Naive thymus-derived CD4-positive, alpha-beta T cell (primary cell): ENCODE measurements around the gene SYTL3. TPM values are rescaled to one million over a fixed set of nuclear protein-coding genes. Genes with fewer than 3 reads are reported as not detected.

ENCODE experiments used
- ATAC-seq: fragments of 150-1000 bp; cut with Tn5 transposase; 2 replicates; pipeline ENCODE4 v1.10.0; 2021; ENCODE audit warnings: mild to moderate bottlenecking, moderate library complexity
- CTCF ChIA-PET: fragments of 350-600 bp; sonication (Branson Sonifier 250); formaldehyde crosslinking; loops from one replicate; lab custom pipeline; 2021; ENCODE audit warnings: antibody characterized with exemption; lab: Charles Lee
- POLR2A ChIA-PET: fragments of 350-600 bp; sonication (Branson Sonifier 250); formaldehyde crosslinking; loops from one replicate; lab custom pipeline; 2021; ENCODE audit warnings: antibody characterized with exemption, inconsistent platforms; lab: Charles Lee
- DNase-seq, 9 donors: peaks; one replicate each; pipeline versions ENCODE4 v3.0.0 to v3.0.0-alpha.2; 2020 to 2022; ENCODE audit warnings: mixed read lengths in 1 of 9
- H3K27ac ChIP-seq: one replicate; pipeline ENCODE4 v1.7.0; 2013; ENCODE audit warnings: mild to moderate bottlenecking, low read depth, low read length, moderate library complexity
- H3K27me3 ChIP-seq, 2 donors: one replicate each; pipeline ENCODE4 v1.7.0; 2013; ENCODE audit warnings: low read length in 2 of 2, mild to moderate bottlenecking in 2 of 2, moderate library complexity in 2 of 2; ENCODE audit not compliant: control insufficient read depth in 2 of 2, insufficient read depth in 2 of 2
- H3K36me3 ChIP-seq, 3 experiments: 1 replicate in 2 of 3; 2 replicates in 1 of 3; pipeline ENCODE4 v1.7.0; 2013; ENCODE audit warnings: low read length in 3 of 3, mild to moderate bottlenecking in 3 of 3, moderate library complexity in 1 of 3; ENCODE audit not compliant: insufficient read depth in 3 of 3, control insufficient read depth in 2 of 3
- H3K4me1 ChIP-seq, 2 donors: one replicate each; pipeline ENCODE4 v1.7.0; 2013; ENCODE audit warnings: low read length in 2 of 2, mild to moderate bottlenecking in 2 of 2, moderate library complexity in 1 of 2; ENCODE audit not compliant: control insufficient read depth in 2 of 2, insufficient read depth in 2 of 2
- H3K4me3 ChIP-seq: 2 replicates; pipeline ENCODE4 v1.7.0; 2013; ENCODE audit warnings: mild to moderate bottlenecking, low read length
- H3K9me3 ChIP-seq, 3 experiments: 1 replicate in 2 of 3; 2 replicates in 1 of 3; pipeline ENCODE4 v1.7.0; 2013; ENCODE audit warnings: low read length in 3 of 3; ENCODE audit not compliant: control insufficient read depth in 2 of 3
- H3K27ac Mint-ChIP-seq, 9 donors: one replicate each; pipeline ENCODE4 v1.8.0; 2020 to 2022; ENCODE audit warnings: mixed read lengths in 9 of 9, mild to moderate bottlenecking in 8 of 9, moderate library complexity in 5 of 9, inconsistent platforms in 2 of 9
- H3K27me3 Mint-ChIP-seq, 5 donors: one replicate each; pipeline ENCODE4 v1.8.0; 2021 to 2022; ENCODE audit warnings: mixed read lengths in 5 of 5, mild to moderate bottlenecking in 1 of 5
- H3K36me3 Mint-ChIP-seq, 5 donors: one replicate each; pipeline ENCODE4 v1.8.0; 2020 to 2022; ENCODE audit warnings: mixed read lengths in 5 of 5, mild to moderate bottlenecking in 3 of 5, inconsistent platforms in 1 of 5
- H3K4me1 Mint-ChIP-seq, 7 donors: one replicate each; pipeline ENCODE4 v1.8.0; 2020 to 2022; ENCODE audit warnings: mixed read lengths in 7 of 7, mild to moderate bottlenecking in 3 of 7, inconsistent platforms in 1 of 7
- H3K4me3 Mint-ChIP-seq, 10 donors: one replicate each; pipeline ENCODE4 v1.8.0; 2020 to 2022; ENCODE audit warnings: mild to moderate bottlenecking in 10 of 10, mixed read lengths in 10 of 10, moderate library complexity in 6 of 10, inconsistent platforms in 2 of 10
- H3K9me3 Mint-ChIP-seq, 11 donors: one replicate each; pipeline ENCODE4 v1.8.0; 2020 to 2022; ENCODE audit warnings: mixed read lengths in 11 of 11, mild to moderate bottlenecking in 4 of 11, inconsistent platforms in 1 of 11, moderate library complexity in 1 of 11
- intact Hi-C, 2 donors: fragments of 100-400 bp; cut with micrococcal nuclease; formaldehyde crosslinking; loops; one replicate each; pipeline ENCODE4 v1.15.1; 2023
- polyA plus RNA-seq, 2 donors: library from polyadenylated mRNA; unstranded; fragments of 300-500 nt; fragmentation: Illumina TruSeq; gene quantifications; one replicate each; pipeline ENCODE4 v1.2.3, GENCODE V29; 2021
- total RNA-seq, 6 experiments: library from RNA in 5 of 6; stranded (reverse) in 5 of 6; gene quantifications; 1 replicate in 5 of 6; 2 replicates in 1 of 6; pipeline ENCODE4 v1.2.3 and lab custom pipeline; 2021 to 2026

The SYTL3 gene
- total and polyA plus RNA-seq, 7 experiments from 2014 or later = 13.4 to 67.0 (median 29.5) TPM

GRCh38 chr6:158627168-158627939 is 22.5 kb upstream of the SYTL3 start:
- Histone ChIP-seq H3K4me3 (no peak overlapping the region), H3K9me3 (no peaks in the 10 kb centered on the region), H3K27me3 (no peaks in the 10 kb centered on the region), H3K36me3 (peaks cover 7 to 73% (median 19%) of the 10 kb centered on the region in 3 experiments), H3K27ac (peak overlapping the region; percentile 25), H3K4me1 (no peaks in the 10 kb centered on the region)
- Mint-ChIP-seq H3K27me3 (no peaks in the 10 kb centered on the region), H3K4me1 (peaks cover 11 to 41% (median 21%) of the 10 kb centered on the region in 7 donors), H3K4me3 (no peak overlapping the region), H3K27ac (peak overlapping the region; percentile 11 to 86 (median 75)), H3K9me3 (peaks cover 0 to 2% (median 0%) of the 10 kb centered on the region in 11 donors), H3K36me3 (peaks cover 5 to 37% (median 17%) of the 10 kb centered on the region in 5 donors)
- ATAC-seq (no peak), DNase-seq (no peak)
- ChIA-PET POLR2A (no interaction called here), CTCF (interaction anchor here (1.0 to 3.9 kb wide), 3 partner anchors 9 to 63 kb away, joined by 3 to 29 read pairs (median 7); no protein-coding TSS in a partner anchor)
- intact Hi-C loops = loop anchor here in 1 of 2 donors (5.0 kb wide), 1 partner anchor 35 kb away; no protein-coding TSS in a partner anchor

DNA sequence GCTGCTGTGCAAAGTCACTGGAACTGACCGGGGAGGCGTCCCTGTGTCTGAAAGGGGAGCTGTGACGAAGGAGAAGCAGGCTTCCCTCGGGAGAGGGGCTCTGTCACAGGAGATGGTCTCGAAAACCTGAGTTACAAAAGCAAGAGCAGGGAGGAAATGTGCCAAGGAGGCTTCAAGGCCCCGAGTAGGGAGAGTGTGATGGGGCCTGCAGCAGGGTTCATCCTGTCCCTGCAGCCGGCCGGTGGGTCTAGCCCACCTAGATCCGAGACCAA is 22.0 kb upstream of the SYTL3 start:
- intact Hi-C loops = loop anchor here in 1 of 2 donors (5.0 kb wide), 1 partner anchor 34 kb away; no protein-coding TSS in a partner anchor
- Mint-ChIP-seq H3K27me3 (no peaks in the 10 kb centered on the region), H3K4me1 (peaks cover 11 to 38% (median 21%) of the 10 kb centered on the region in 7 donors), H3K27ac (peak overlapping the region in 8 of 9 donors; percentile 38 to 86 (median 76)), H3K9me3 (peaks cover 0 to 2% (median 0%) of the 10 kb centered on the region in 11 donors), H3K4me3 (no peak overlapping the region), H3K36me3 (peaks cover 5 to 40% (median 17%) of the 10 kb centered on the region in 5 donors)
- no peak overlapping the region for H3K27ac ChIP-seq
- peaks cover 7 to 68% (median 15%) of the 10 kb centered on the region in 3 experiments for H3K36me3 ChIP-seq
- H3K9me3 ChIP-seq = no peaks in the 10 kb centered on the region
- no peaks in the 10 kb centered on the region for H3K27me3 ChIP-seq
- H3K4me1 ChIP-seq = no peaks in the 10 kb centered on the region
- ATAC-seq (no peak), DNase-seq (no peak)
- ChIA-PET CTCF (interaction anchor here (1.5 to 3.9 kb wide), 4 partner anchors 31 to 63 kb away, joined by 4 to 29 read pairs (median 6); no protein-coding TSS in a partner anchor), POLR2A (no interaction called here)
- no peak overlapping the region for H3K4me3 ChIP-seq

- CTCF ChIA-PET = interaction anchor here (1.5 to 3.9 kb wide), 4 partner anchors 30 to 62 kb away, joined by 4 to 29 read pairs (median 6); no protein-coding TSS in a partner anchor
- ATAC-seq = no peak
- intact Hi-C loops = loop anchor here in 1 of 2 donors (5.0 kb wide), 1 partner anchor 34 kb away; no protein-coding TSS in a partner anchor
Measured at GRCh38 chr6:158628542-158628941, 21.3 kb upstream of the SYTL3 start.

DNA sequence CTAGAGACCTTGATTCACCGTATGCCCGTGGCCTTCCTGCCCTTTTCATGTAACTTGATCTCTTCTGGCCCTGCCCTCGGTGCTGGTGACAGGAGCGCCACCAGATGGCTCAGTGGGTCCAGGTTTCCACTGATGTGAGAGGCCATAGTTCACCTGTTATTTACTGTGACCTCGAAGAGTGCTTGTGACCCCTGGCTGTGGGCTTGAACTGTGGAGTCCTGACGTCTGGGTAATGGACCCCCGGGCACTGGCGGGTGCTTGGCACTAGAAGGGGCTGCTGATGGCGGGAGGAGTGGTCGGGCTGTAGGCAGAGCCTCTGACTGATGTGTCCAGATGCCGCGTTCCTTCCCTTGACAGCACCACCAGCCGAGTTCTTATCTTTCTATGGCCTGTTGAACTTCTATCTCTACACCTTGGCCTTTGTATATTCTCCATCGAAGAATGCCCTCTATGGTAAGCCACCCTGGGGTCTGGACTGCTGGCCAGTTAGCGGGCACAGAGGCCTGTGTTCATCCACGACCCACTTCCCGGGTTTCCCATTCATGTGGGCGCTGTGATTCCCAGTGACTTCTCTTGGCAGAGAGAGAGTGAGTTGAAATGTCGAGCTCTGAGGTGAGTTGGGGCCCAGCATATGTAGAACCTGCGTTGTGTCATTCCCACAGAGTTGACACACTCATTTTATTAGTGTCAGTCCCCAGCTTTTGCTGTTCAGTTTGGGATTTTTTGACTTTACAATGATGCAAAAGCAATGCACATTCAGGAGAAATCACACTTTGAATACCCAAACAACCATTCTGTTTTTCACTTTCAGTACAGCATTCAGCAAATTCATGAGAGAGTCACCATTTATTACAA is 20.3 kb upstream of the SYTL3 start:
- POLR2A ChIA-PET = interaction anchor here (0.6 to 1.9 kb wide), 4 partner anchors 22 to 1676 kb away, joined by 5 to 7 read pairs (median 6); no protein-coding TSS in a partner anchor
- H3K36me3 ChIP-seq = peaks cover 7 to 60% (median 15%) of the 10 kb centered on the region in 3 experiments
- CTCF ChIA-PET = interaction anchor here (1.1 to 3.9 kb wide), 7 partner anchors 15 to 61 kb away, joined by 3 to 29 read pairs (median 4); partner anchors contain the start of gene DYNLT1
- DNase-seq (peak in 7 of 9 donors; percentile 26 to 55 (median 38)), ATAC-seq (peak; percentile 49)
- H3K27me3 ChIP-seq = no peaks in the 10 kb centered on the region
- H3K27ac ChIP-seq = no peak overlapping the region
- peaks cover 9 to 44% (median 18%) of the 10 kb centered on the region in 5 donors for H3K36me3 Mint-ChIP-seq
- H3K27me3 Mint-ChIP-seq = no peaks in the 10 kb centered on the region
- no peaks in the 10 kb centered on the region for H3K9me3 ChIP-seq
- peak overlapping the region; percentile 45 to 94 (median 88) for H3K27ac Mint-ChIP-seq
- no peak overlapping the region for H3K4me3 Mint-ChIP-seq
- H3K4me1 ChIP-seq = peaks cover 5% of the 10 kb centered on the region in 2 donors
- no peak overlapping the region for H3K4me3 ChIP-seq
- H3K9me3 Mint-ChIP-seq = peaks cover 0 to 2% (median 0%) of the 10 kb centered on the region in 11 donors
- intact Hi-C loops = loop anchor here in 1 of 2 donors (1.0 to 5.0 kb wide), 3 partner anchors 33 to 343 kb away; no protein-coding TSS in a partner anchor
- H3K4me1 Mint-ChIP-seq = peaks cover 8 to 41% (median 27%) of the 10 kb centered on the region in 7 donors

More at GRCh38 chr6:158628542-158628941, 21.3 kb upstream of the SYTL3 start:
- Mint-ChIP-seq H3K9me3 (peaks cover 0 to 2% (median 0%) of the 10 kb centered on the region in 11 donors), H3K4me3 (no peak overlapping the region), H3K27ac (peak overlapping the region in 5 of 9 donors; percentile 5 to 94 (median 59)), H3K27me3 (no peaks in the 10 kb centered on the region), H3K4me1 (peaks cover 9 to 41% (median 22%) of the 10 kb centered on the region in 7 donors), H3K36me3 (peaks cover 9 to 44% (median 18%) of the 10 kb centered on the region in 5 donors)
- no peaks in the 10 kb centered on the region for H3K9me3 ChIP-seq
- POLR2A ChIA-PET = interaction anchor here (0.6 kb wide), 1 partner anchor 1675 kb away, joined by 7 read pairs; no protein-coding TSS in a partner anchor
- no peak overlapping the region for H3K4me3 ChIP-seq
- H3K27ac ChIP-seq = no peak overlapping the region
- DNase-seq = no peak
- H3K27me3 ChIP-seq = no peaks in the 10 kb centered on the region
- peaks cover 7 to 68% (median 15%) of the 10 kb centered on the region in 3 experiments for H3K36me3 ChIP-seq
- H3K4me1 ChIP-seq = no peaks in the 10 kb centered on the region

DNA sequence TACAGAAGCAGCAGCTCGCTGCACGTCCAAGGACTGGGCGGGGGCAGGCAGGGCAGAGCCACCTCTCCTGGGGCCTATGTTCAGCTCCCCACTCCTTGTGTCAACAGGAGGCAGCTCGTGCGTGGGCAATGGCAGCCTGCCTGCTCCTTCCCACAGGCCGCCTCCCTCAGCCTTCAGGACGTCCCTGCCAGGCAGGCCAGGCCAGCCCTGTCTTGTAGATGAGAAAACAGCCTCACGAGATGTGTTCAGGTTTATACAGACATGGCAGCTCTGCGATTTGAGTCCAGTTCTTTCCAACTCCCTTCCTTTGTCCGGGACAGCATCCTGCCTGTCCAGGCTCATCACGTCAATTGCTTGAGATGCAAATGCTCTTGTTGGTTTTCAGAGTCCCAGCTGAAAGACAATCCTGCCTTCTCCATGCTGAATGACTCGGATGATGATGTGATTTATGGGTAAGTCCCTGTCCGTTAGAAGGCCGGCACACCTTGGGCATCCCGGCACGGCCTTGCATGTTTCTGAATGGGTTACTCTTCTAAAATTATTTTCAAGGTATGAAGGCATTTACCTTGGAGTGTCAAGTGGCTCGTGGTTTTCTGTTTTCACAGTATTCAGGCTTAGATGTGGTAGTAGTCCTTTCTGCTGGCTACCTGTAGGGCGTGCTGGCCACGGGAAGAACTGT is 18.8 kb upstream of the SYTL3 start:
- Histone ChIP-seq H3K27me3 (no peaks in the 10 kb centered on the region), H3K9me3 (no peaks in the 10 kb centered on the region), H3K4me3 (no peak overlapping the region), H3K4me1 (peaks cover 15 to 16% of the 10 kb centered on the region in 2 donors), H3K27ac (no peak overlapping the region), H3K36me3 (peaks cover 3 to 46% (median 10%) of the 10 kb centered on the region in 3 experiments)
- Mint-ChIP-seq H3K36me3 (peaks cover 13 to 45% (median 21%) of the 10 kb centered on the region in 5 donors), H3K4me1 (peaks cover 17 to 53% (median 41%) of the 10 kb centered on the region in 7 donors), H3K27me3 (no peaks in the 10 kb centered on the region), H3K27ac (peak overlapping the region; percentile 52 to 91 (median 83)), H3K4me3 (no peak overlapping the region), H3K9me3 (peaks cover 0 to 2% (median 0%) of the 10 kb centered on the region in 11 donors)
- ChIA-PET CTCF (interaction anchor here (0.6 to 3.9 kb wide), 3 partner anchors 17 to 60 kb away, joined by 3 to 29 read pairs (median 3); no protein-coding TSS in a partner anchor), POLR2A (interaction anchor here (0.7 to 1.9 kb wide), 4 partner anchors 12 to 46 kb away, joined by 4 to 6 read pairs (median 5); no protein-coding TSS in a partner anchor)
- DNase-seq (no peak), ATAC-seq (no peak)
- intact Hi-C loops = no loop called here
